H1 (cell line): ENCODE results near the gene GNAO1. TPM values are rescaled to one million over a fixed set of nuclear protein-coding genes. Genes with fewer than 3 reads are reported as not detected.

Experiments used
- CEBPB ChIP-seq: IDR thresholded peaks from 2 replicates; pipeline ENCODE4 v1.6.1; 2012; ENCODE audit warnings: low read depth, low read length
- EGR1 ChIP-seq: IDR thresholded peaks from 2 replicates; pipeline ENCODE4 v1.6.1; 2011; ENCODE audit warnings: low read depth, low read length, borderline replicate concordance
- HDAC2 ChIP-seq, 2 experiments: fragments of 300-600 bp in 1 of 2; sonication (generic) in 1 of 2; IDR thresholded peaks; 2 replicates each; pipeline ENCODE4 v1.6.1; 2011 to 2012; ENCODE audit warnings: low read depth in 2 of 2, low read length in 2 of 2, mild to moderate bottlenecking in 2 of 2, moderate library complexity in 2 of 2, borderline replicate concordance in 1 of 2, inconsistent platforms in 1 of 2
- KDM1A ChIP-seq: fragments of 200-600, 300-600 bp; sonication (generic); IDR thresholded peaks from 2 replicates; pipeline ENCODE4 v1.7.1; 2016; ENCODE audit warnings: mild to moderate bottlenecking, low read length, borderline replicate concordance
- SIN3A ChIP-seq, 2 experiments: IDR thresholded peaks in 1 of 2; conservative IDR thresholded peaks in 1 of 2; 2 replicates each; pipeline ENCODE4 v1.6.1; 2011 to 2012; ENCODE audit warnings: low read length in 2 of 2, improper control_type of control experiment in 1 of 2, low read depth in 1 of 2, mild to moderate bottlenecking in 1 of 2
- SIRT6 ChIP-seq: IDR thresholded peaks from one replicate; pipeline ENCODE4 v1.7.1; 2012; ENCODE audit warnings: low read length, inconsistent platforms
- polyA plus RNA-seq, 7 experiments: library from polyadenylated mRNA; depleted of rRNA in 3 of 7; stranded (reverse) in 5 of 7; unstranded in 2 of 7; fragments of >200 nt in 5 of 7; fragments of 200-250 nt in 2 of 7; gene quantifications; 1 replicate in 5 of 7; 2 replicates in 1 of 7; 4 replicates in 1 of 7; pipeline versions ENCODE4 v1.2.1 to v1.2.3, GENCODE V29; 2011 to 2013; ENCODE audit warnings: missing spikeins in 2 of 7, mixed read lengths in 2 of 7
- total RNA-seq: library from RNA; stranded (reverse); fragmentation: NEBNext Ultra II Directional; extraction: Animal tissue kit (Norgen Biotek cat#: 25700); gene quantifications from 2 replicates; pipeline ENCODE4 v1.2.1, GENCODE V29; 2021
- TF ChIP-seq, protein P1 (sequence below): IDR thresholded peaks from 2 replicates; pipeline ENCODE4 v1.6.1; 2011; ENCODE audit warnings: low read length, improper control_type of control experiment

The GNAO1 gene
- total and polyA plus RNA-seq, 2 of the 8 experiments (the other 6 are each of a cell fraction or from before 2014, with no cell fraction given) = 6.7 to 34.4 TPM

DNA sequence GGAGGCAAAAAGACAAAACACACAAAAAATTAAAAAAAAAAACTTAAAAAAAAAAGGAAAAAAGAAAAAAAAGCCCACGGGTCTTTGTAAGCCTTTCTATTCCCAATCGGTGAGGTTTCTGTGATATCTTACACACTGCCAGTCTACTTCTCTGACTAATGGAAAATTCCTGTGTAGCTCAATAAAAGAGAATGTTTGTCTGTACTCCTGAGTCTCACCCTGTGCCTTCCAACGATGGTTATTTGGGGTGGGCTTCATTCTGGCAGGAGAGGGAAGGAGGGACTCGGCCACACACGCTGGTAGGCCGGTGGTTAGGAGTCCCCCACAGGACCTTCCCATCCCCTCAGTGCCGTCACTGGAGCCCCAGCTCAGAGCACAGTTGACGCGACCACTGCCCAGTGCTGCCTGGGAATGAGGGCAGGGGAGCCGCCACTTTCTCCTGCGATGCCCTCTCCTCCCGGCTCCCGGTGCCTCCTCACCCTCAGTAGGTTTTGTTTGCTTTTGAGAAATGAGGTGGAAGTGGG lies 166.0 kb downstream of the GNAO1 start (continued):
- TF ChIP-seq, protein P1, sequence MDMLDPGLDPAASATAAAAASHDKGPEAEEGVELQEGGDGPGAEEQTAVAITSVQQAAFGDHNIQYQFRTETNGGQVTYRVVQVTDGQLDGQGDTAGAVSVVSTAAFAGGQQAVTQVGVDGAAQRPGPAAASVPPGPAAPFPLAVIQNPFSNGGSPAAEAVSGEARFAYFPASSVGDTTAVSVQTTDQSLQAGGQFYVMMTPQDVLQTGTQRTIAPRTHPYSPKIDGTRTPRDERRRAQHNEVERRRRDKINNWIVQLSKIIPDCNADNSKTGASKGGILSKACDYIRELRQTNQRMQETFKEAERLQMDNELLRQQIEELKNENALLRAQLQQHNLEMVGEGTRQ = no peak
- TF ChIP-seq HDAC2 (IDR thresholded peaks at IDR 0.05; ENCODE audit: borderline replicate concordance in 1 of 2, low read depth in 2 of 2, low read length in 2 of 2) = no peak
- TF ChIP-seq EGR1 = no peak
- no peak for TF ChIP-seq SIRT6
- TF ChIP-seq SIN3A (conservative IDR thresholded peaks at IDR 0.05 in 1 of 2, IDR thresholded peaks at IDR 0.05 in 1 of 2; ENCODE audit: low read depth in 1 of 2, low read length in 2 of 2) = no peak
- TF ChIP-seq CEBPB = no peak
- TF ChIP-seq KDM1A = no peak
